CD14-positive monocyte (primary cell): ENCODE results near the gene ANP32A. TPM values are rescaled to one million over a fixed set of nuclear protein-coding genes. Genes with fewer than 3 reads are reported as not detected.

Experiments
- DNase-seq, 3 donors: peaks; one replicate each; pipeline ENCODE4 v3.0.0-alpha.2; 2011 to 2022
- H2AFZ ChIP-seq: 2 replicates; pipeline ENCODE4 v1.6.0; 2012; ENCODE audit warnings: mild to moderate bottlenecking, low read depth, low read length, inconsistent platforms; ENCODE audit not compliant: insufficient read depth, poor library complexity, severe bottlenecking
- H3K27ac ChIP-seq, 2 donors: 1 replicate in 1 of 2; 2 replicates in 1 of 2; pipeline ENCODE4 v1.5.1; 2012 to 2013; ENCODE audit warnings: low read length in 2 of 2, control low read depth in 1 of 2, inconsistent platforms in 1 of 2, low read depth in 1 of 2, mild to moderate bottlenecking in 1 of 2
- H3K27me3 ChIP-seq, 2 donors: one replicate each; pipeline versions ENCODE4 v1.6.0 to v1.6.1; 2011 to 2013; ENCODE audit warnings: low read length in 2 of 2; ENCODE audit not compliant: control insufficient read depth in 2 of 2, insufficient read depth in 2 of 2
- H3K36me3 ChIP-seq, 2 donors: replicated peaks in 1 of 2; 1 replicate in 1 of 2; 2 replicates in 1 of 2; pipeline versions ENCODE4 v1.5.1 to v1.6.1; 2012 to 2013; ENCODE audit warnings: low read length in 2 of 2, control low read depth in 1 of 2, inconsistent platforms in 1 of 2, mild to moderate bottlenecking in 1 of 2; ENCODE audit not compliant: insufficient read depth in 2 of 2, control insufficient read depth in 1 of 2
- H3K4me1 ChIP-seq, 2 donors: 1 replicate in 1 of 2; 2 replicates in 1 of 2; pipeline versions ENCODE4 v1.5.1 to v1.6.1; 2012 to 2013; ENCODE audit warnings: low read length in 2 of 2, control low read depth in 1 of 2, inconsistent platforms in 1 of 2, mild to moderate bottlenecking in 1 of 2, moderate library complexity in 1 of 2; ENCODE audit not compliant: insufficient read depth in 2 of 2, control insufficient read depth in 1 of 2
- H3K4me2 ChIP-seq: replicated peaks from 2 replicates; pipeline ENCODE3; 2012; ENCODE audit warnings: low read length, moderate library complexity, mild to moderate bottlenecking; ENCODE audit not compliant: poor library complexity, severe bottlenecking; ENCODE audit errors: extremely low read depth
- H3K4me3 ChIP-seq, 3 experiments: fragments of 200-600 bp in 1 of 3; sonication (generic) in 1 of 3; replicated peaks in 1 of 3; 1 replicate in 2 of 3; 2 replicates in 1 of 3; pipeline ENCODE4 v1.5.1; 2011 to 2013; ENCODE audit warnings: low read length in 3 of 3, mild to moderate bottlenecking in 3 of 3, control low read depth in 2 of 3, low read depth in 2 of 3, inconsistent platforms in 1 of 3, moderate library complexity in 1 of 3
- H3K79me2 ChIP-seq: 2 replicates; pipeline ENCODE4 v1.6.0; 2012; ENCODE audit warnings: mild to moderate bottlenecking, control low read depth, inconsistent platforms, low read length, moderate library complexity; ENCODE audit not compliant: insufficient read depth
- H3K9ac ChIP-seq: 2 replicates; pipeline ENCODE4 v1.6.0; 2017; ENCODE audit warnings: low read length, mild to moderate bottlenecking; ENCODE audit not compliant: insufficient read depth, poor library complexity, severe bottlenecking
- H3K9me3 ChIP-seq, 2 donors: replicated peaks in 1 of 2; 1 replicate in 1 of 2; 2 replicates in 1 of 2; pipeline versions ENCODE4 v1.5.1 to v1.6.1; 2012 to 2013; ENCODE audit warnings: low read length in 2 of 2, control low read depth in 1 of 2; ENCODE audit not compliant: control insufficient read depth in 1 of 2, insufficient read depth in 1 of 2
- H4K20me1 ChIP-seq: 2 replicates; pipeline ENCODE4 v1.6.0; 2012; ENCODE audit warnings: mild to moderate bottlenecking, low read length, control low read depth, moderate library complexity; ENCODE audit not compliant: insufficient read depth
- H3K27ac Mint-ChIP-seq, 7 donors: one replicate each; pipeline ENCODE4 v1.8.0; 2020; ENCODE audit warnings: mild to moderate bottlenecking in 7 of 7, mixed read lengths in 7 of 7, moderate library complexity in 6 of 7, inconsistent platforms in 2 of 7
- H3K27me3 Mint-ChIP-seq, 3 donors: one replicate each; pipeline ENCODE4 v1.8.0; 2021 to 2022; ENCODE audit warnings: low read depth in 3 of 3, mild to moderate bottlenecking in 3 of 3, mixed read lengths in 3 of 3, moderate library complexity in 3 of 3, inconsistent platforms in 1 of 3
- H3K36me3 Mint-ChIP-seq, 2 donors: one replicate each; pipeline ENCODE4 v1.8.0; 2020; ENCODE audit warnings: mixed read lengths in 2 of 2, inconsistent platforms in 1 of 2, mild to moderate bottlenecking in 1 of 2
- H3K4me1 Mint-ChIP-seq: one replicate; pipeline ENCODE4 v1.8.0; 2020; ENCODE audit warnings: mild to moderate bottlenecking, mixed read lengths
- H3K4me3 Mint-ChIP-seq, 2 donors: one replicate each; pipeline ENCODE4 v1.8.0; 2020; ENCODE audit warnings: mild to moderate bottlenecking in 2 of 2, mixed read lengths in 2 of 2, moderate library complexity in 1 of 2
- H3K9me3 Mint-ChIP-seq, 7 donors: one replicate each; pipeline ENCODE4 v1.8.0; 2020 to 2022; ENCODE audit warnings: mixed read lengths in 7 of 7, mild to moderate bottlenecking in 6 of 7, moderate library complexity in 6 of 7, inconsistent platforms in 2 of 7
- WGBS: methylation state at CpG from one replicate; pipeline ENCODE4 v1.1.5; 2013; ENCODE audit warnings: missing lambda C conversion rate; ENCODE audit not compliant: insufficient coverage; 5-methylcytosine and 5-hydroxymethylcytosine counted together
- intact Hi-C, 2 donors: fragments of 100-400 bp; cut with micrococcal nuclease; formaldehyde crosslinking; loops; one replicate each; pipeline versions ENCODE4 v1.15.0 to v1.15.1; 2023
- polyA plus RNA-seq, 3 donors: library from polyadenylated mRNA; depleted of rRNA in 1 of 3; unstranded in 2 of 3; stranded (reverse) in 1 of 3; fragments of 300-500 nt in 2 of 3; fragments of >200 nt in 1 of 3; fragmentation: Illumina TruSeq in 2 of 3; gene quantifications; 1 replicate in 2 of 3; 2 replicates in 1 of 3; pipeline ENCODE4 v1.2.3, GENCODE V29; 2012 to 2021
- TF ChIP-seq, protein P1 (sequence below): fragments of 200-600 bp; IDR thresholded peaks from one replicate; pipeline ENCODE4 v1.8.0; 2022; ENCODE audit warnings: antibody characterized with exemption, mild to moderate bottlenecking

ANP32A gene
- polyA plus RNA-seq, 3 donors, result 75.4 to 98.8 (median 86.8) TPM

GRCh38 chr15:68778876-68779275 is 41.8 kb downstream of the ANP32A start:
- Histone ChIP-seq H3K27me3 (no peaks in the 10 kb centered on the region), H3K9me3 (peaks cover 6% of the 10 kb centered on the region in 2 donors), H2AFZ (no peak overlapping the region), H3K4me3 (no peak overlapping the region), H3K4me1 (peaks cover 59 to 62% of the 10 kb centered on the region in 2 donors), H3K79me2 (peaks cover 25% of the 10 kb centered on the region), H3K4me2 (no peak overlapping the region), H3K9ac (no peak overlapping the region), H4K20me1 (peaks cover under 1% of the 10 kb centered on the region), H3K36me3 (peaks cover 23 to 44% of the 10 kb centered on the region in 2 donors), H3K27ac (peak overlapping the region in 1 of 2 donors; percentile 58)
- Mint-ChIP-seq H3K9me3 (peaks cover 6 to 9% (median 7%) of the 10 kb centered on the region in 7 donors), H3K4me3 (no peak overlapping the region), H3K27me3 (peaks cover 0 to 5% (median 2%) of the 10 kb centered on the region in 3 donors), H3K4me1 (peaks cover 61% of the 10 kb centered on the region), H3K27ac (no peak overlapping the region), H3K36me3 (peaks cover 44 to 53% of the 10 kb centered on the region in 2 donors)
- intact Hi-C loops, result no loop called here
- 100% methylated on average over 1 of the region's 9 CpGs for WGBS
- TF ChIP-seq, protein P1, sequence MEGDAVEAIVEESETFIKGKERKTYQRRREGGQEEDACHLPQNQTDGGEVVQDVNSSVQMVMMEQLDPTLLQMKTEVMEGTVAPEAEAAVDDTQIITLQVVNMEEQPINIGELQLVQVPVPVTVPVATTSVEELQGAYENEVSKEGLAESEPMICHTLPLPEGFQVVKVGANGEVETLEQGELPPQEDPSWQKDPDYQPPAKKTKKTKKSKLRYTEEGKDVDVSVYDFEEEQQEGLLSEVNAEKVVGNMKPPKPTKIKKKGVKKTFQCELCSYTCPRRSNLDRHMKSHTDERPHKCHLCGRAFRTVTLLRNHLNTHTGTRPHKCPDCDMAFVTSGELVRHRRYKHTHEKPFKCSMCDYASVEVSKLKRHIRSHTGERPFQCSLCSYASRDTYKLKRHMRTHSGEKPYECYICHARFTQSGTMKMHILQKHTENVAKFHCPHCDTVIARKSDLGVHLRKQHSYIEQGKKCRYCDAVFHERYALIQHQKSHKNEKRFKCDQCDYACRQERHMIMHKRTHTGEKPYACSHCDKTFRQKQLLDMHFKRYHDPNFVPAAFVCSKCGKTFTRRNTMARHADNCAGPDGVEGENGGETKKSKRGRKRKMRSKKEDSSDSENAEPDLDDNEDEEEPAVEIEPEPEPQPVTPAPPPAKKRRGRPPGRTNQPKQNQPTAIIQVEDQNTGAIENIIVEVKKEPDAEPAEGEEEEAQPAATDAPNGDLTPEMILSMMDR, result no peak
- no peak for DNase-seq

GRCh38 chr15:68776477-68777270 is 44.0 kb downstream of the ANP32A start:
- peaks cover 0 to 2% (median 1%) of the 10 kb centered on the region in 3 donors for H3K27me3 Mint-ChIP-seq
- H3K9me3 Mint-ChIP-seq, result peaks cover 6 to 9% (median 8%) of the 10 kb centered on the region in 7 donors
- no peak for DNase-seq
- H3K4me1 Mint-ChIP-seq, result peaks cover 47% of the 10 kb centered on the region
- intact Hi-C loops, result no loop called here
- Histone ChIP-seq H2AFZ (no peak overlapping the region), H3K4me2 (no peak overlapping the region), H4K20me1 (no peaks in the 10 kb centered on the region), H3K36me3 (peaks cover 22 to 35% of the 10 kb centered on the region in 2 donors), H3K79me2 (peaks cover 13% of the 10 kb centered on the region), H3K27me3 (no peaks in the 10 kb centered on the region), H3K9ac (no peak overlapping the region), H3K4me1 (peaks cover 37 to 40% of the 10 kb centered on the region in 2 donors), H3K4me3 (no peak overlapping the region), H3K9me3 (peaks cover 6 to 7% of the 10 kb centered on the region in 2 donors), H3K27ac (peak overlapping the region in 1 of 2 donors; percentile 60)
- peak overlapping the region; percentile 24 to 86 (median 83) for H3K27ac Mint-ChIP-seq
- TF ChIP-seq, protein P1, result no peak
- peaks cover 37 to 40% of the 10 kb centered on the region in 2 donors for H3K36me3 Mint-ChIP-seq
- no peak overlapping the region for H3K4me3 Mint-ChIP-seq
- 35% methylated on average over 2 of the region's 10 CpGs for WGBS
